Hepatocyte (in vitro differentiated cells): ENCODE results near the gene ORC2.

Experiments
- CTCF ChIP-seq: fragments of 200-600 bp; sonication (generic); IDR thresholded peaks from 2 replicates; pipeline ENCODE4 v1.5.1; 2016; ENCODE audit warnings: antibody characterized with exemption, mild to moderate bottlenecking; ENCODE audit not compliant: poor library complexity
- EZH2phosphoT487 ChIP-seq: fragments of 200-600 bp; sonication (generic); IDR thresholded peaks from one replicate; pipeline ENCODE4 v1.6.1; 2018; ENCODE audit warnings: antibody characterized with exemption, mild to moderate bottlenecking, low read depth, moderate library complexity; ENCODE audit not compliant: unreplicated experiment, severe bottlenecking

GRCh38 chr2:200963124-200963917 lies at the start of gene ORC2:
- TF ChIP-seq EZH2phosphoT487 (no peak), CTCF (peak; percentile 68)
